HL-60 (cell line): ENCODE results near the gene GNG7.

Source experiments
- GABPA ChIP-seq: IDR thresholded peaks from 2 replicates; pipeline ENCODE4 v1.6.1; 2012; ENCODE audit warnings: low read depth
- POLR2AphosphoS5 ChIP-seq: IDR thresholded peaks from 2 replicates; pipeline ENCODE4 v1.6.1; 2012; ENCODE audit warnings: low read depth
- SPI1 ChIP-seq: IDR thresholded peaks from 2 replicates; pipeline ENCODE4 v1.6.1; 2012; ENCODE audit warnings: low read depth, mild to moderate bottlenecking, borderline replicate concordance
- TF ChIP-seq, protein P1 (sequence below): IDR thresholded peaks from one replicate; pipeline ENCODE4 v1.5.1; 2011; ENCODE audit warnings: low read length, control low read depth, inconsistent platforms; ENCODE audit not compliant: insufficient read depth
- TF ChIP-seq, protein P2 (sequence below): IDR thresholded peaks from 2 replicates; pipeline ENCODE4 v1.6.1; 2012; ENCODE audit warnings: low read depth; ENCODE audit not compliant: insufficient replicate concordance

DNA sequence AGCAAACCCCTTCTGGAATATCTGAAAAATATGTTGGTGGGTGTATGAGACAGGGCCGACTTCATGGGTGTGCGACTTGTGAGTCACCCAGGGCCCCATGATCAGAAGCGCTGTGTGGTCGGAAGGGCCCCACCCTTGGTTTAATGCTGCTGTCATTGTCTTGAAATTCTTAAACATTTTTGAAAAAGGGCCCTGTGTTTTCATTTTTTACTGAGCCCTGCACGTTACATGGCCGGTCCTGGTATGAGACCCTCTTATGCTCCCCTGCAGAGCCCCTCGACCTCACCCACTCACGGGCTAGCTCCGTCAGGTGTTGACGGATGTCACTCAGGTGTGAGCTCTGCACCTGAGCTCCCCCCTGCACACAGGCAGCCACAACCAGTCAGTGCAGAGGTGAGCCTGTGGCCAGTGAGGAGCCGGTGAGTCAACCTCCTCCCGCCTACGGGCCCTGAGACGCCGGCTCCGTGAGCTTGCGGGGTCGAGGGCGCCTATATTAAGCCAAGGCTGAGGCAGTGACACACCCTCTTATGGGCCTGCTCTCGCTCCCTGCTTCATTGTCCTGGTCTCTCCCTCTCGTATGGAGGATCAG, 198.9 kb downstream of the GNG7 start:
- TF ChIP-seq, protein P1, sequence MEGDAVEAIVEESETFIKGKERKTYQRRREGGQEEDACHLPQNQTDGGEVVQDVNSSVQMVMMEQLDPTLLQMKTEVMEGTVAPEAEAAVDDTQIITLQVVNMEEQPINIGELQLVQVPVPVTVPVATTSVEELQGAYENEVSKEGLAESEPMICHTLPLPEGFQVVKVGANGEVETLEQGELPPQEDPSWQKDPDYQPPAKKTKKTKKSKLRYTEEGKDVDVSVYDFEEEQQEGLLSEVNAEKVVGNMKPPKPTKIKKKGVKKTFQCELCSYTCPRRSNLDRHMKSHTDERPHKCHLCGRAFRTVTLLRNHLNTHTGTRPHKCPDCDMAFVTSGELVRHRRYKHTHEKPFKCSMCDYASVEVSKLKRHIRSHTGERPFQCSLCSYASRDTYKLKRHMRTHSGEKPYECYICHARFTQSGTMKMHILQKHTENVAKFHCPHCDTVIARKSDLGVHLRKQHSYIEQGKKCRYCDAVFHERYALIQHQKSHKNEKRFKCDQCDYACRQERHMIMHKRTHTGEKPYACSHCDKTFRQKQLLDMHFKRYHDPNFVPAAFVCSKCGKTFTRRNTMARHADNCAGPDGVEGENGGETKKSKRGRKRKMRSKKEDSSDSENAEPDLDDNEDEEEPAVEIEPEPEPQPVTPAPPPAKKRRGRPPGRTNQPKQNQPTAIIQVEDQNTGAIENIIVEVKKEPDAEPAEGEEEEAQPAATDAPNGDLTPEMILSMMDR, result no peak
- TF ChIP-seq POLR2AphosphoS5 (no peak), SPI1 (no peak), GABPA (no peak)
- TF ChIP-seq, protein P2, sequence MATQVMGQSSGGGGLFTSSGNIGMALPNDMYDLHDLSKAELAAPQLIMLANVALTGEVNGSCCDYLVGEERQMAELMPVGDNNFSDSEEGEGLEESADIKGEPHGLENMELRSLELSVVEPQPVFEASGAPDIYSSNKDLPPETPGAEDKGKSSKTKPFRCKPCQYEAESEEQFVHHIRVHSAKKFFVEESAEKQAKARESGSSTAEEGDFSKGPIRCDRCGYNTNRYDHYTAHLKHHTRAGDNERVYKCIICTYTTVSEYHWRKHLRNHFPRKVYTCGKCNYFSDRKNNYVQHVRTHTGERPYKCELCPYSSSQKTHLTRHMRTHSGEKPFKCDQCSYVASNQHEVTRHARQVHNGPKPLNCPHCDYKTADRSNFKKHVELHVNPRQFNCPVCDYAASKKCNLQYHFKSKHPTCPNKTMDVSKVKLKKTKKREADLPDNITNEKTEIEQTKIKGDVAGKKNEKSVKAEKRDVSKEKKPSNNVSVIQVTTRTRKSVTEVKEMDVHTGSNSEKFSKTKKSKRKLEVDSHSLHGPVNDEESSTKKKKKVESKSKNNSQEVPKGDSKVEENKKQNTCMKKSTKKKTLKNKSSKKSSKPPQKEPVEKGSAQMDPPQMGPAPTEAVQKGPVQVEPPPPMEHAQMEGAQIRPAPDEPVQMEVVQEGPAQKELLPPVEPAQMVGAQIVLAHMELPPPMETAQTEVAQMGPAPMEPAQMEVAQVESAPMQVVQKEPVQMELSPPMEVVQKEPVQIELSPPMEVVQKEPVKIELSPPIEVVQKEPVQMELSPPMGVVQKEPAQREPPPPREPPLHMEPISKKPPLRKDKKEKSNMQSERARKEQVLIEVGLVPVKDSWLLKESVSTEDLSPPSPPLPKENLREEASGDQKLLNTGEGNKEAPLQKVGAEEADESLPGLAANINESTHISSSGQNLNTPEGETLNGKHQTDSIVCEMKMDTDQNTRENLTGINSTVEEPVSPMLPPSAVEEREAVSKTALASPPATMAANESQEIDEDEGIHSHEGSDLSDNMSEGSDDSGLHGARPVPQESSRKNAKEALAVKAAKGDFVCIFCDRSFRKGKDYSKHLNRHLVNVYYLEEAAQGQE, result no peak
